Transverse colon (tissue), 4 donors: ENCODE results near the gene MMP27. TPM values are rescaled to one million over a fixed set of nuclear protein-coding genes. Genes with fewer than 3 reads are reported as not detected.

Experiments used
- DNase-seq: peaks from one replicate; pipeline ENCODE4 v3.0.0-alpha.2; 2019
- H3K27ac ChIP-seq, 4 donors: fragments of 200-600 bp; sonication (generic); 2 replicates each; pipeline ENCODE4 v1.5.1; 2016 to 2018; ENCODE audit warnings: inconsistent platforms in 4 of 4
- H3K27me3 ChIP-seq: fragments of 200-600 bp; sonication (generic); 2 replicates; pipeline ENCODE4 v1.5.1; 2017; ENCODE audit warnings: inconsistent platforms
- H3K36me3 ChIP-seq, 4 donors: fragments of 200-600 bp; sonication (generic); 2 replicates each; pipeline ENCODE4 v1.5.1; 2017 to 2019; ENCODE audit warnings: inconsistent platforms in 4 of 4
- H3K4me1 ChIP-seq, 4 donors: fragments of 200-600 bp; sonication (generic); 2 replicates each; pipeline ENCODE4 v1.5.1; 2017 to 2020; ENCODE audit warnings: inconsistent platforms in 4 of 4
- H3K4me3 ChIP-seq, 4 donors: fragments of 200-600 bp; sonication (generic); 1 replicate in 1 of 4; 2 replicates in 3 of 4; pipeline versions ENCODE4 v1.5.1 to v1.6.1; 2017 to 2019; ENCODE audit warnings: inconsistent platforms in 4 of 4
- H3K9me3 ChIP-seq, 2 donors: fragments of 200-600 bp; sonication (generic); 2 replicates each; pipeline ENCODE4 v1.5.1; 2017 to 2019; ENCODE audit warnings: inconsistent platforms in 2 of 2
- CTCF ChIP-seq, 5 experiments: fragments of 200-600 bp in 3 of 5; fragments of 450-650 bp in 2 of 5; sonication (generic) in 3 of 5; IDR thresholded peaks; 1 replicate in 2 of 5; 2 replicates in 3 of 5; pipeline ENCODE4 v1.5.1; 2016 to 2017; ENCODE audit warnings: antibody characterized with exemption in 5 of 5, inconsistent platforms in 3 of 5, mild to moderate bottlenecking in 2 of 5, moderate library complexity in 1 of 5
- EP300 ChIP-seq: sonication (generic); formaldehyde crosslinking; IDR thresholded peaks from one replicate; pipeline ENCODE4 v1.6.1; 2017; ENCODE audit warnings: antibody characterized with exemption, low read depth
- POLR2A ChIP-seq: fragments of 450-650 bp; IDR thresholded peaks from one replicate; pipeline ENCODE4 v1.6.1; 2016; ENCODE audit warnings: antibody characterized with exemption, mild to moderate bottlenecking, moderate library complexity
- POLR2AphosphoS5 ChIP-seq, 3 donors: sonication (generic); formaldehyde crosslinking; IDR thresholded peaks; one replicate each; pipeline ENCODE4 v1.6.1; 2016; ENCODE audit warnings: antibody characterized with exemption in 3 of 3
- whole genome bisulfite sequencing, 2 donors: methylation state at CpG; one replicate each; pipeline ENCODE4 v1.1.5; 2018; ENCODE audit warnings: low coverage in 1 of 2; 5-methylcytosine and 5-hydroxymethylcytosine counted together
- in situ Hi-C, 4 donors: fragments of 200-750 bp; cut with MboI; loops; one replicate each; pipeline versions ENCODE4 v1.15.0 to v1.15.1; 2017; ENCODE audit warnings: low sequenced_read_pairs in 3 of 4, low pct_ligation_motif_present in 1 of 4, low pct_unique_long_range_greater_than_20kb in 1 of 4
- intact Hi-C: fragments of 100-400 bp; cut with DNase I; formaldehyde crosslinking; loops from one replicate; pipeline ENCODE4 v1.15.1; 2023; ENCODE audit warnings: low total_unique reads
- total RNA-seq, 4 donors: library from RNA; depleted of rRNA; stranded (reverse); fragments of >200 nt; gene quantifications; one replicate each; pipeline ENCODE4 v1.1.0, GENCODE V29; 2016

MMP27 gene
- total RNA-seq, 4 donors from 2014 or later: 0.27 TPM; not detected in 3

- TF ChIP-seq POLR2AphosphoS5 (IDR thresholded peaks at IDR 0.05) (no peak), CTCF (IDR thresholded peaks at IDR 0.05) (no peak), EP300 (no peak), POLR2A (no peak)
These were observed 43.0 kb downstream of the MMP27 start for GRCh38 chr11:102662607-102663006.

DNA sequence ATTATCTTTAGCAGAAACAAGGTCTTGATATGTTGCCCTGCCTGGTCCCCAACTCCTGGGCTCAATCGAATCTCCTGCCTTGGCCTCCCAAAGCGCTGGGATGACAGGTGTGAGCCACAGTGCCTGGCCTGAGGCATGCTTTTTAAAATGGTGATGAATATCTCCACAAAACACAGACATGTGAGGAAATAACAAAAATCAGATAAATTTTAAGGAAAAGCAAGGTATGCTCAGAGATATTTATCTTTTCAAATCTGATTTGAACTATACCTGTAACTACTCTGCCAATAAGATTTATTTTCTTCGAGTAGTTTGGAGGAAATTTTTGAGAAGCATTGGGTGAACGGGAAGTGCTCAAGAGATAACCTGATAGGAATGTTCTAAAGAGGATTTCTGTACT lies 44.5 kb downstream of the MMP27 start:
- Histone ChIP-seq H3K4me3 (no peak overlapping the region), H3K4me1 (no peaks in the 10 kb centered on the region), H3K27me3 (no peaks in the 10 kb centered on the region), H3K9me3 (no peaks in the 10 kb centered on the region), H3K36me3 (no peaks in the 10 kb centered on the region), H3K27ac (no peak overlapping the region)
- in situ Hi-C loops: loop anchor here in 1 of 4 donors (25.0 kb wide), 1 partner anchor 324 kb away; the partner anchor contains the start of gene BIRC2
- intact Hi-C loops: loop anchor here (10.0 kb wide), 1 partner anchor 376 kb away; no protein-coding TSS in a partner anchor
- WGBS, 2 donors: 86 to 93% methylated on average over 4 of the region's 4 CpGs
- TF ChIP-seq CTCF (IDR thresholded peaks at IDR 0.05) (no peak), POLR2A (no peak), EP300 (no peak), POLR2AphosphoS5 (IDR thresholded peaks at IDR 0.05) (no peak)
- DNase-seq: no peak

More at GRCh38 chr11:102662607-102663006, 43.0 kb downstream of the MMP27 start:
- H3K4me3 ChIP-seq: no peak overlapping the region
- H3K27ac ChIP-seq: no peak overlapping the region
- no peaks in the 10 kb centered on the region for H3K27me3 ChIP-seq
- no peak for DNase-seq
- no peaks in the 10 kb centered on the region for H3K4me1 ChIP-seq
- no peaks in the 10 kb centered on the region for H3K36me3 ChIP-seq
- in situ Hi-C loops (loop anchor here in 1 of 4 donors (25.0 kb wide), 1 partner anchor 325 kb away; the partner anchor contains the start of gene BIRC2), intact Hi-C loops (loop anchor here (10.0 kb wide), 1 partner anchor 378 kb away; no protein-coding TSS in a partner anchor)
- H3K9me3 ChIP-seq: no peaks in the 10 kb centered on the region

- WGBS, 2 donors: 71 to 100% methylated on average over 1 of the region's 1 CpG
- in situ Hi-C loops (loop anchor here in 1 of 4 donors (25.0 kb wide), 1 partner anchor 319 kb away; the partner anchor contains the start of gene BIRC2), intact Hi-C loops (no loop called here)
- no peaks in the 10 kb centered on the region for H3K4me1 ChIP-seq
- no peaks in the 10 kb centered on the region for H3K36me3 ChIP-seq
- H3K9me3 ChIP-seq: no peaks in the 10 kb centered on the region
- no peak overlapping the region for H3K4me3 ChIP-seq
- DNase-seq: no peak
- no peak overlapping the region for H3K27ac ChIP-seq
- no peaks in the 10 kb centered on the region for H3K27me3 ChIP-seq
- TF ChIP-seq POLR2A (no peak), EP300 (no peak), POLR2AphosphoS5 (IDR thresholded peaks at IDR 0.05) (no peak), CTCF (IDR thresholded peaks at IDR 0.05) (no peak)
These were observed 49.0 kb downstream of the MMP27 start for GRCh38 chr11:102656528-102656927.

DNA sequence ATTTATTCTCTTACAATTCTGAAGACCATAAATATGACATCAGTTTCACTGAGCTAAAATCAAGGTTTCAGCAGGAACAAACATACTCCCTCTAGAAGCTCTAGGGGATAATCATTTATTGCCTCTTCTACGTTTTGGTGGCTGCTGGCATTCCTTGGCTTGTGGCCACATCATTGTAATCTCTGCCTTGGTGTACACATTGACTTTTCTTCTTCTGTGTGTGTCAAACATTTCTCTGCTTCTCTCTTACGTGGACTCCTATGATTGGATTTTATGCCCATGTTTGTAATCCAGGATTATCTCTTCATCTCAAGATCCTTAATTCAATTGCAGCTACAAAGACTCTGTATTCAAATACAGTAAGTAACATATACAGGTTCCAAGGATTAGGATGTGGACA lies 50.0 kb downstream of the MMP27 start:
- no peaks in the 10 kb centered on the region for H3K36me3 ChIP-seq
- no peaks in the 10 kb centered on the region for H3K27me3 ChIP-seq
- no peaks in the 10 kb centered on the region for H3K4me1 ChIP-seq
- in situ Hi-C loops (loop anchor here in 1 of 4 donors (25.0 kb wide), 1 partner anchor 318 kb away; the partner anchor contains the start of gene BIRC2), intact Hi-C loops (no loop called here)
- no peaks in the 10 kb centered on the region for H3K9me3 ChIP-seq
- 20 to 70% methylated on average over 1 to 2 of the region's 2 CpGs for WGBS, 2 donors
- no peak overlapping the region for H3K27ac ChIP-seq
- no peak for DNase-seq
- TF ChIP-seq EP300 (no peak), POLR2A (no peak), POLR2AphosphoS5 (IDR thresholded peaks at IDR 0.05) (no peak), CTCF (IDR thresholded peaks at IDR 0.05) (no peak)
- no peak overlapping the region for H3K4me3 ChIP-seq
